AG09319 (cell line): ENCODE data around the gene RYR3.

Source experiments
- DNase-seq: peaks from one replicate; pipeline ENCODE4 v3.0.0-alpha.2; 2010; ENCODE audit warnings: low read depth; ENCODE audit errors: extremely low read depth
- CTCF ChIP-seq: IDR thresholded peaks from 2 replicates; pipeline ENCODE4 v1.5.1; 2011; ENCODE audit warnings: low read depth, mild to moderate bottlenecking, inconsistent platforms, low read length, moderate library complexity

RYR3 gene

DNA sequence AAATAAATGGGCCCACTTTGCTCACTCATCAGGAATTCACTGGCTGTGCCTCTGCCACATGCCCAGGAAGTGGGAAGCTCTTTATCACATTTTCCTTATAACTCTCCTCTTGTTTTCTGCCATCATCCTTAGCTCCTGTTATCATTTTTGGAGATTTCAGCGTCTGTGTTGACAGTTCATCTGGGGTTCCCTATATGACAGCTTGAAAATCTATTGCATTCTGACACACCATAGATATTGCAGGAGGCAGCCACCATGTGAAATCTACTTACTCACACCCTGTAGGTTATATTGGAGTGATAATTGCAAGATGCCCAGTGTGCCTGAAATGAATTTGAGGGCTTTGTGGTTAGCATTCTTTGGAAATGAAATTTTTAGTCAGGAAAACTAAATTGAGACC is 132.9 kb downstream of the RYR3 start:
- no peak for TF ChIP-seq CTCF
- no peak for DNase-seq

GRCh38 chr15:33445984-33446383 is 135.2 kb downstream of the RYR3 start:
- DNase-seq, result no peak
- TF ChIP-seq CTCF, result no peak

DNA sequence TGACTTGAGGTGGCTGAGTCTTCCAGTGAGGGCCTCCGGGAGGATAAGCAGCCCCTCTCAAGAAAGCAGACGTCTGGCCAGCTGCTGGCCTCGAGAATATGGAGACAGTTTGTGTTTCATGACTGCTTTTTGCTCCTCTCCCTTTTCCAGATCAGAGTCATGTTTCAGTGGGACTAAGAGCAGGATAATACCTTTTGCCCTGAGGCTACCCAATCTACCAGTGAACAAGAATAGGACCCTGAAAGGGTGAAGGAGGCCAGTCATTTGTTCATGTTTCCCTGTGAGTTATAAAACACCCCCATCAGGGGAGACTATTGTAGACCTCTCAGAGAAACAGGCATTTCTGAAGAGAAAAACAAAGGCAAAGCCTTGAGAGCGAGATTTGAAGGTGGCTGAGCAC is 137.4 kb downstream of the RYR3 start:
- DNase-seq, result no peak
- TF ChIP-seq CTCF, result no peak

GRCh38 chr15:33448961-33449606 is 138.3 kb downstream of the RYR3 start:
- TF ChIP-seq CTCF, result no peak
- DNase-seq, result no peak

DNA sequence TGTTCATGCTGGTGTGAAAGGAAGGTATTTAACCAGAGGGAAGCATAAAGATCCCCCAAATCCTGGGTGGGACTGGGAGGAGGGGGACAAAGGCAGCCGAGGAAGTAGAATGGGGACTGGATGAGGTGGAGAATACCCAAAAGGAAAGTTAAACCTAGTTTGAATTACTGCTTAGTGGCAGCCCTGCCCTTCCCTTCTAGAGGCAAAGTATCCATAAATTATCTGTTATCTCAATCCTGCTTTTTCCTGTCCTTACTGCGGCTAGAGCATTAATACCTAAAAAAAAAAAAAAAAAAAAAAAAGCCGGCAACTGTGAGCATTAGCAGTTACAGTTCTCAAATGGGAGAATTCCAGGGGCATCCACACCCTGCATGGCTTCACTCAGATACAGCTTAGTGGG is 139.0 kb downstream of the RYR3 start:
- TF ChIP-seq CTCF, result no peak

DNA sequence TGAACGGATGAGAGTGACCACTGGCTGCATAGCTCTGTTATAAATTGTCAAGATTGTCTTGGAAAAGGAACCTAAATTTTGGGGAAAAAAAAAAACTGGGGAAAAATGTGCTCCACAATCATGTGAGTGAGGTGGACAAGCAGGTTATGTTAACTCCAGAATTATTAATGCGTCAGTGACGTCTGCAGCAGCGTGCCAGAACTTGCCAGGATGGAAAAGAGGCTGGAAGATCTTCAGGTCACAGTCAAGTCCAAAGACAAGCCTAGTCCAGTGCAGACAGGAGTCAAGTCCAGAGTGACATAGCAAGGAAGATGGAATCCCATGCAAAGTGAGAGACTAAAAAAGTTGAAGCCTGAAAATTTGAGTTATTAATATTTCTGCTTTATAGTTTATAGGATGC is 140.6 kb downstream of the RYR3 start:
- no peak for TF ChIP-seq CTCF
- DNase-seq, result no peak

More for the DNA sequence above, 139.0 kb downstream of the RYR3 start:
- no peak for DNase-seq

- no peak for DNase-seq
- TF ChIP-seq CTCF, result no peak
Observed at GRCh38 chr15:33453761-33454160, 143.0 kb downstream of the RYR3 start.
